Skeletal muscle cell (primary cell): ENCODE measurements around the gene C16orf87.

Source experiments
- DNase-seq: peaks from one replicate; pipeline ENCODE4 v3.0.0-alpha.2; 2010; ENCODE audit warnings: low read depth
- H3K4me3 ChIP-seq: 2 replicates; pipeline ENCODE4 v1.5.1; 2011; ENCODE audit warnings: low read depth, mild to moderate bottlenecking, control low read depth, low read length, moderate library complexity

C16orf87 gene

GRCh38 chr16:46845952-46846351, 15.0 kb upstream of the C16orf87 start:
- no peak for DNase-seq
- no peak overlapping the region for H3K4me3 ChIP-seq

GRCh38 chr16:46844771-46845170, 13.8 kb upstream of the C16orf87 start:
- H3K4me3 ChIP-seq = no peak overlapping the region
- no peak for DNase-seq

- H3K4me3 ChIP-seq = no peak overlapping the region
- no peak for DNase-seq
These were observed 13.1 kb upstream of the C16orf87 start for GRCh38 chr16:46843898-46844642.

- no peak overlapping the region for H3K4me3 ChIP-seq
- DNase-seq = no peak
These were observed 11.4 kb upstream of the C16orf87 start for GRCh38 chr16:46842192-46842895.

GRCh38 chr16:46839986-46840443, 9.0 kb upstream of the C16orf87 start:
- no peak overlapping the region for H3K4me3 ChIP-seq
- no peak for DNase-seq

- DNase-seq = no peak
- no peak overlapping the region for H3K4me3 ChIP-seq
These were observed 5.9 kb upstream of the C16orf87 start for GRCh38 chr16:46836534-46837530.

GRCh38 chr16:46833460-46833800, 2.5 kb upstream of the C16orf87 start:
- DNase-seq = no peak
- H3K4me3 ChIP-seq = no peak overlapping the region

- H3K4me3 ChIP-seq = no peak overlapping the region
- no peak for DNase-seq
These were observed 1.9 kb upstream of the C16orf87 start for GRCh38 chr16:46832757-46833459.

- H3K4me3 ChIP-seq = peak overlapping the region; percentile 92
- no peak for DNase-seq
These were observed 521 bp downstream of the C16orf87 start for GRCh38 chr16:46830417-46830901.

- no peak overlapping the region for H3K4me3 ChIP-seq
- no peak for DNase-seq
These were observed 2.0 kb downstream of the C16orf87 start for GRCh38 chr16:46828943-46829342.

GRCh38 chr16:46828292-46828691, 2.7 kb downstream of the C16orf87 start:
- no peak overlapping the region for H3K4me3 ChIP-seq
- DNase-seq = no peak

- no peak overlapping the region for H3K4me3 ChIP-seq
- no peak for DNase-seq
These were observed 4.3 kb downstream of the C16orf87 start for GRCh38 chr16:46826631-46827030.

- no peak for DNase-seq
- no peak overlapping the region for H3K4me3 ChIP-seq
These were observed 8.7 kb downstream of the C16orf87 start for GRCh38 chr16:46822270-46822669.

GRCh38 chr16:46817961-46818360, 13.0 kb downstream of the C16orf87 start:
- no peak for DNase-seq

GRCh38 chr16:46814790-46815189, 16.2 kb downstream of the C16orf87 start:
- H3K4me3 ChIP-seq = no peak overlapping the region
- no peak for DNase-seq

More at GRCh38 chr16:46817961-46818360, 13.0 kb downstream of the C16orf87 start:
- no peak overlapping the region for H3K4me3 ChIP-seq

- no peak overlapping the region for H3K4me3 ChIP-seq
- no peak for DNase-seq
These were observed 17.4 kb downstream of the C16orf87 start for GRCh38 chr16:46813611-46814010.

- no peak for DNase-seq
- no peak overlapping the region for H3K4me3 ChIP-seq
These were observed 18.0 kb downstream of the C16orf87 start for GRCh38 chr16:46812781-46813540.

GRCh38 chr16:46811682-46812081, 19.3 kb downstream of the C16orf87 start:
- H3K4me3 ChIP-seq = no peak overlapping the region
- no peak for DNase-seq
